Measurements from ENCODE around the gene PLAC8.
A peak's percentile ranks its signal among the peaks of the same experiment; 100 is the strongest.

Gene PLAC8

DNA sequence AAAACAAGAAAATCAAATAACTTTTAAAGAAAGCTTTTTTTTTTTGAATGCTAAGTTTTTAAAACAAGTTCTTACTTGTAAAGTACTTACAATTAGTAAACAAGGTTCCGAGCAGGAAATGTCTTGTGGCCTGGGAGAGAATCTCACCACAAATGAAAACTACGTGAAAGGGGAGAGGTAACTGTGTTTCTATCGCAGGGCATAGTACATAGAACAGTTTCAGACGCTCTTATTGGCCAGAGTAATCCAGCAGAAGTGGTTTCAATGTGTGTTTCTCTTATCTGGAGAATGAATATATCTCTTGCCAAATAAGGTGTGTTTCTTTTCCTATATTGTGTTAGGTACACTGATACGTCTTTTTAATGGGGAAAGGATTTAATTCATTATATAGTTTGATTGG is at the start of gene PLAC8:
PLAC8 (minus strand) TSS at position 154 of the 400 bp plus-strand sequence. CDS start 6,808 bp downstream, outside the sequence.
- no peak for DNase-seq (ENCODE audit: low read depth)

- DNase-seq (ENCODE audit: low read depth): no peak
These were observed 38.9 kb upstream of the PLAC8 start for GRCh38 chr4:83153417-83153816.

DNA sequence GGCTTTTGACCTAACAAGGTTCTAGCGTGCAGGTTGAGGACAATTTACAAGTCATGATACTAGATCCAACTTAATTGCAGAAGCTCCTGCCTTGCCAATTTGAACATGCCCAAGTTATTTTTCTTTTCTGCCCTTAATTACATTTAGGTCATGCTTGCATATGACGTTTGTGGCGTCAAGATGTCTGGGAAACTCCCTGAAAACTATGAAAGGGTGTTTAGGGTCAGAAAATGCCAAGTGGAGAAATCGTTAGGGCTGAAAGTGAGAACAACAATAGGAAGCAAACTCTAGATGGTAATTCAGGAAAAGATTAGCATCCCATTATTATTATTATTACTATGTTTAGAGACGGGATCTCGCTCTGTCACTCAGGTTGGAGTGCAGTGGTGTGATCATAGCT is 38.2 kb upstream of the PLAC8 start:
- DNase-seq (ENCODE audit: low read depth): no peak

- DNase-seq (ENCODE audit: low read depth): no peak
These were observed 37.1 kb upstream of the PLAC8 start for GRCh38 chr4:83151651-83152050.

- DNase-seq (ENCODE audit: low read depth): no peak
These were observed 36.3 kb upstream of the PLAC8 start for GRCh38 chr4:83150653-83151330.

GRCh38 chr4:83149865-83150652 is 35.5 kb upstream of the PLAC8 start:
- no peak for DNase-seq (ENCODE audit: low read depth)

GRCh38 chr4:83146841-83147240 is 32.3 kb upstream of the PLAC8 start:
- DNase-seq (ENCODE audit: low read depth): no peak

DNA sequence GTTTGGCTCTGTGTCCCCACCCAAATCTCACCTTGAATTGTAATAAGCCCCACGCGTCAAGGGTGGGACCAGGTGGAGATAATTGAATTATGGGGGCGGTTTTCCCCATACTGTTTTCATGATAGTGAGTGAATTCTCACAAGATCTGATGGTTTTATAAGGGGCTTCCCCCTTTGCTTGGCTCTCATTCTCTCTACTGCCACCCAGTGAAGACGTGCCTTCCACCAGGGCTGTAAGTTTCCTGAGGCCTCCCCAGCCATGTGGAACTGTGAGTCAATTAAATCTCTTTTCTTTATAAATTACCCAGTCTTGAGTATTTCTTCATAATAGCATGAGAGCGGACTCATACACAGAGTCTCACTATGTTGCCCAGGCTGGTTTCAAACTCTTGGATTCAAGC is 31.2 kb upstream of the PLAC8 start:
- peak; percentile 21 for DNase-seq (ENCODE audit: low read depth)

DNA sequence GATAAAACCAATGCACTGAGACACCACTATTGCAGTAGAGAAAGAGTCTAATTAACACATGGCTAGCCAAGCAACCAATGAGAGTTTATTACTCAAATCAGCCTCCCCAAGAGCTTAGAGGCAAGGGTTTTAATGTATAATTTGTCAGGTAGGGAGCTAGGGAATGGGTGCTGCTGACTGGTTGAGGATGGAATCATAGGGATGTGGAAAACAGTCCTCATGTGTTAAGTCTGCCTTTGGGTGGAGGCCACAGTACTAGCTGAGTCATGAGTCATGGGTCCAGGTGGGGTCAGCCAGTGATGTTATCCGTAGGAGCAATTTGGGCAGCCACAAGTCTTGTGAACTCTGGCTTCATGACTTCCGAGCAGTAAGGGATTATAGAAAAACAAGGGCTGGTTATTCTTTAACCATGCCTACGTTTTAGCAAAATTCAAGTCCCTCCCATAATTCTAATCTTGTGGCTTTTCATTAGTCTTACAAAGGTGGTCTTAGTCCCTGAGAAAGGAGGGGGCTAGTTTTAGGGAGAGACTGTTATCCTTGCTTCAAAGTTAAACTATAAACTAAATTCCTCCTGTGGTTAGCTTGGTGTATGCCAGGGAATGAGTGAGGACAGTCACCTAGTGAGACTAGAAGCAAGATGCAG is 25.1 kb upstream of the PLAC8 start:
- no peak for DNase-seq (ENCODE audit: low read depth)

- DNase-seq (ENCODE audit: low read depth): no peak
These were observed 24.4 kb upstream of the PLAC8 start for GRCh38 chr4:83138946-83139345.

- DNase-seq (ENCODE audit: low read depth): no peak
These were observed 17.5 kb upstream of the PLAC8 start for GRCh38 chr4:83132065-83132464.

GRCh38 chr4:83129264-83129663 is 14.7 kb upstream of the PLAC8 start:
- no peak for DNase-seq (ENCODE audit: low read depth)

DNA sequence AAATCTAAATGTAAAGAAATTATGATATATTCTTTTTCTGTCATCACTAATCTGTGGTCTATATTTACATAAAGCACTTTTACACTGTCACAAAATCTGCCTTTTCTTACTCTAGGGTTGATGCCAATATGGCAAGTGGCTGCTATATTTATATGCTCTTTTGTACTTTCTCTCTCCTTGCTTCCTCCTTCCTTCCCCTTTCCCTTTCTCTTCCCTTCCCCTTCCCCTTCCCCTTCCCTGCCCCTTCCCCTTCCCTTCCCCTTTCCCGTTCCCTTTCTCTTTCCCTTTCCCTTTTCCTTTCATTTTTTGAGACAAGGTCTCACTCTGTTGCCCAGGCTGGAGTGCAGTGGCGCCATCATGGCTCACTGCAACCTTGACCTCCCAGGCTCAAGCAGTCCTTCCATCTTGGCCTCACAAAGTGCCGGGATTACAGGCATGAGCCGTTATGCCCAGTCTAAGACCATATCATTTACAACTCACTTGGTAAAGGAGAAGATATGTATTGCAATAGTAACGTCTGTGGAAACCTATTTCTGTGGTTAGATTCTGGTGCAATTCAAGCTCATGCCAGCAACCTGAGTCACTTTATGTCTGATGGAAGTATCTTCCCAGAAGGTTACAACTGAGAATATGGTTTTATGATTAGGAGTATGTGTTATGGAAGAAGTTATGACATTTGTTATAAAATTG is 13.9 kb upstream of the PLAC8 start:
- no peak for DNase-seq (ENCODE audit: low read depth)

- peak; percentile 33 for DNase-seq (ENCODE audit: low read depth)
These were observed 11.2 kb upstream of the PLAC8 start for GRCh38 chr4:83125738-83126141.

GRCh38 chr4:83124111-83124780 is 9.7 kb upstream of the PLAC8 start:
- no peak for DNase-seq (ENCODE audit: low read depth)

- no peak for DNase-seq (ENCODE audit: low read depth)
These were observed 6.7 kb upstream of the PLAC8 start for GRCh38 chr4:83121246-83121645.

DNA sequence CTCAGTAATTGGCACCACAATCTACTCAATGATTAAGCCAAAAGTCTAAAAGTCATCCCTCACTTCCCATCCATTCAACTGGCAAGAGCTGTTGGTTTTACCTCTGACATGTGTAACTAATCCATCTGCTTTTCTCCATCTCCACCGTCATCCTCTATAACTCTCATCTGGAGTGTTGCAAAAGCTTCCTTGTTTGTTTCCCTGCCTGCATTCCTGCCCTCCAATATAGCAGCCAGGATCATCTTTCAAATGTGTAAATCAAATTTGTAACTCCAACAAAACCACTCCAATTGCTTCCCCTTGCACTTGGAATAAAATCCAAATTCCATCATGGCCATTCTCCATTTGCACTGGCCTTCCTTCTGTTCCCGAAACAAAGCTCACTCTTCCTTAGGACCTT is 4.3 kb upstream of the PLAC8 start:
- no peak for DNase-seq (ENCODE audit: low read depth)

DNA sequence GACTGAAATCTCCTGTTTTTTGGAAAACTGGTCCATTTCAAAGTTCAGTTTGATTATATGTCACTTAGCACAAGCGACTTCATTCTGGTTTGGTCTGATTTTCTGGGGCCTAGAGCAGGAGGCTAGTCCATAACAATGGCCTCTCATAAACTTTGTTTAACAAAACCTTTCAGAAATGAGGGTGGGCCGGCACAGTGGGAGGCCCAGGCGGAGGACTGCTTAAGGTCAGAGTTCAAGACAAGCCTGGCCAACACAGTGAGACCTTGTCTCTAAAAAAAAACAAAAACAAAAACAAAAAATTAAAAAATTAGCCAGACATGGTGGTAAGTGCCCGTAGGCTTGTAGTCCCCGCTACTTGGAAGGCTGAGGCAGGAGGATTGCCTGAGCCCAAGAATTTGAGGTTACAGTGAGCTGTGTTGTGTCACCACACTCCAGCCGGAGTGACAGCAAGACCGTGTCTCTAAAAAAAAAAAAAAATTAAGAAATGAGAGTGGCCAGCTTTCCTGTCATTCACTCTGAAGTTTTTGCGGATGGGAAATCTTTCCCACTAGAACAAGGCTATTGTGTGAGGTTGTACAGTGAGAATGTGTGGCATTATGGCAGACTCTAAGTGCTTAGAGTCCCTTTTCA is 1.2 kb upstream of the PLAC8 start:
- DNase-seq (ENCODE audit: low read depth): no peak

- DNase-seq (ENCODE audit: low read depth): no peak
These were observed 471 bp upstream of the PLAC8 start for GRCh38 chr4:83115000-83115399.

DNA sequence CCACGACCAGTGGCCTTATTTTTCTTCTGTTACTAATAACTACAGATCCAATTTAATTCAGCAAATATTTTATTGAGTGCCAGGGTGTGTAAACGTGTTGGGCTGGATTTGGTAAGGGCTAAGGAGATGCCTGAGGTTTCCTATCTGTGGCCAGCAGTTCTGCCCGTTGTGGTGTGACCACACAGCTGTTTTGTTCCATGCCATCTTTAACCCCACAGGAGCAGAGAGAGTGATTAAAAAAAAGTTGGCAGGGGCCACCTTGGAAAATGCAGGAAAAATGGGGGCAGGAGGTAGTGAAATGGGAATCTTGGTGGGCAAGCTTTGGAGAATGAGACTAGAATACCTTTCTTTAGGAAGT is 1.1 kb downstream of the PLAC8 start:
- DNase-seq (ENCODE audit: low read depth): no peak

- no peak for DNase-seq (ENCODE audit: low read depth)
These were observed 1.7 kb downstream of the PLAC8 start for GRCh38 chr4:83112678-83113428.
